Large intestine (tissue), 3 donors: ENCODE measurements around the gene TGM3. TPM values are rescaled to one million over a fixed set of nuclear protein-coding genes. Genes with fewer than 3 reads are reported as not detected.

Experiments
- DNase-seq, 2 donors: peaks; one replicate each; pipeline versions ENCODE4 v3.0.0 to v3.0.0-alpha.2; 2013
- H3K27ac ChIP-seq: one replicate; pipeline ENCODE4 v1.5.1; 2013; ENCODE audit warnings: low read length
- H3K27me3 ChIP-seq: 2 replicates; pipeline ENCODE4 v1.6.1; 2013; ENCODE audit warnings: low read length; ENCODE audit not compliant: control insufficient read depth, insufficient read depth
- H3K36me3 ChIP-seq: 2 replicates; pipeline ENCODE4 v1.6.1; 2013; ENCODE audit warnings: low read length; ENCODE audit not compliant: control insufficient read depth, insufficient read depth
- H3K4me1 ChIP-seq: one replicate; pipeline ENCODE4 v1.6.1; 2013; ENCODE audit warnings: low read length; ENCODE audit not compliant: control insufficient read depth, insufficient read depth
- H3K4me3 ChIP-seq: one replicate; pipeline ENCODE4 v1.5.1; 2013; ENCODE audit warnings: low read length
- H3K9me3 ChIP-seq: one replicate; pipeline ENCODE4 v1.6.1; 2013; ENCODE audit warnings: mild to moderate bottlenecking, low read depth, low read length, moderate library complexity; ENCODE audit not compliant: control insufficient read depth
- WGBS: methylation state at CpG from one replicate; pipeline ENCODE4 v1.1.5; 2013; ENCODE audit warnings: low lambda C conversion rate; ENCODE audit not compliant: insufficient coverage; 5-methylcytosine and 5-hydroxymethylcytosine counted together
- polyA plus RNA-seq: library from polyadenylated mRNA; unstranded; fragments of 120-200 nt; gene quantifications from one replicate; pipeline ENCODE4 v1.2.1, GENCODE V29; 2013

TGM3 gene
- polyA plus RNA-seq, 1 donor, result 0.25 TPM

DNA sequence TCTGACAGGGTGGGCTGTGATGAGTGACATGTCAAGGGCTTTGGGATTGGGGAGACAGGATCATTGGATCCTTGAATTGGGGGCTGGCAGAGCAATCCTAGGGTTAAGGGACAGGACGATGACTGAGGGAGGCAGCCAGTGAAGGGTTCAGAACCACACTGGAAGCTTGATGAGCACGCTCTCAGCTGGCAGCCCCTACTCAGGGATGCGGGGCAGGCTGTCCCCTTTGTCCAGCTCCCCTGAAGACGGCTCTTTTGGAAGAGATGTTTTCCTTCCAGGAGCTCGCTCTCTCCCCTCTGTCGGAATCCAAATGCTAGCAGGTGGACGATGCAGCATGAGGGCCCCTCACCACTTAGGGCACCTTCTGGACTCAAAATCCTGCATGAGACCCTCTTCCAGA lies 8.4 kb downstream of the TGM3 start:
- H3K27ac ChIP-seq, result no peak overlapping the region
- H3K27me3 ChIP-seq, result no peaks in the 10 kb centered on the region
- H3K9me3 ChIP-seq, result no peaks in the 10 kb centered on the region
- H3K4me3 ChIP-seq, result no peak overlapping the region
- DNase-seq, result no peak
- no CpG with 5 or more reads among the region's 7 CpGs for WGBS
- no peaks in the 10 kb centered on the region for H3K36me3 ChIP-seq
- peaks cover 21% of the 10 kb centered on the region for H3K4me1 ChIP-seq

GRCh38 chr20:2305029-2305428 lies 9.2 kb downstream of the TGM3 start:
- DNase-seq, result no peak
- H3K27ac ChIP-seq, result no peak overlapping the region
- no peaks in the 10 kb centered on the region for H3K27me3 ChIP-seq
- H3K4me1 ChIP-seq, result peaks cover 16% of the 10 kb centered on the region
- no CpG with 5 or more reads among the region's 2 CpGs for WGBS
- no peak overlapping the region for H3K4me3 ChIP-seq
- no peaks in the 10 kb centered on the region for H3K36me3 ChIP-seq
- H3K9me3 ChIP-seq, result no peaks in the 10 kb centered on the region

GRCh38 chr20:2305479-2305878 lies 9.7 kb downstream of the TGM3 start:
- no peak for DNase-seq
- H3K27ac ChIP-seq, result no peak overlapping the region
- no peak overlapping the region for H3K4me3 ChIP-seq
- no peaks in the 10 kb centered on the region for H3K36me3 ChIP-seq
- H3K4me1 ChIP-seq, result peaks cover 12% of the 10 kb centered on the region
- H3K27me3 ChIP-seq, result no peaks in the 10 kb centered on the region
- no CpG with 5 or more reads among the region's 9 CpGs for WGBS
- H3K9me3 ChIP-seq, result no peaks in the 10 kb centered on the region

DNA sequence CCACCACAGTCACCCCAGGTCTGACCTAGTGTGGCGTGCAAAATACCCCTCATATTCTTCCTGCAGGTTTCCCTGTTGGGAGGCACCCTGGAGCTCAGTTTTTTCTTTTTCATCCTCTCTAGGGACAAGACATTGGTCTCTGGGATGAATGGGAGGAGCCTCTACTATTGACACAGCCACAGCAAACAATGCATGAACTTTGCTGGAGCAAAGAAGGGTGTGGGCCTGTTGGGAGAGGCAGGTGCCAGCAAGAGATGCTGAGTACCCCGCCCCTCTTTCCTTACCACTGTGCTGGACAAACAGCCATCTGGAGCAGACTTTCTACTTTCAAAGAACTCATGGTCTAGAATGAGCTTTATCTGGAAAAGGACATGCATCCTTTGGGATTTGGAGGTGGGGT lies 10.1 kb downstream of the TGM3 start:
- Histone ChIP-seq H3K36me3 (no peaks in the 10 kb centered on the region), H3K27ac (no peak overlapping the region), H3K27me3 (no peaks in the 10 kb centered on the region), H3K4me3 (no peak overlapping the region), H3K4me1 (peaks cover 7% of the 10 kb centered on the region), H3K9me3 (no peaks in the 10 kb centered on the region)
- DNase-seq, result peak in 1 of 2 donors; percentile 52
- no CpG with 5 or more reads among the region's 2 CpGs for WGBS

GRCh38 chr20:2307136-2307535 lies 11.3 kb downstream of the TGM3 start:
- no peak overlapping the region for H3K4me3 ChIP-seq
- H3K36me3 ChIP-seq, result no peaks in the 10 kb centered on the region
- H3K27ac ChIP-seq, result no peak overlapping the region
- no peaks in the 10 kb centered on the region for H3K9me3 ChIP-seq
- WGBS, result 94% methylated on average over 2 of the region's 4 CpGs
- H3K4me1 ChIP-seq, result peaks cover 3% of the 10 kb centered on the region
- H3K27me3 ChIP-seq, result no peaks in the 10 kb centered on the region
- no peak for DNase-seq

DNA sequence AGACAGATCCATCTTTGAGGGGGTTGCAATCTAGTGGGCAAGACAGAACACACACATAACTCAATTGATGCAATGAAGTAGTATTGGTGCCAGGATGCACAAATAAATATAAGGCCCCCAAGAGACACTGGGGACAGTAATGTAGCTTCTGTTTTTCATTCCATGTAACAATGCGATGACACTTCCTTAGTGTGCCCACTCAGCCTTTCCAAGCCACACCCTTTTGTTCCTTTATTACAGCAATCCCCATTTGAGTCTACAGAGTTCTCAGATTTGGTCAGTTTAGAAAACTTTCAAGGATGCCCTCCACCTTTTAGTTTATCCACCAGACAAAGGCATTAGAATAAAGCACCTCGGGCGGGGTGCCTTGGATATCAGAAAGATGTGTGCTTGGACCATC lies 15.5 kb downstream of the TGM3 start:
- H3K9me3 ChIP-seq, result no peaks in the 10 kb centered on the region
- no peak for DNase-seq
- H3K27ac ChIP-seq, result no peak overlapping the region
- no peaks in the 10 kb centered on the region for H3K36me3 ChIP-seq
- no peak overlapping the region for H3K4me3 ChIP-seq
- H3K27me3 ChIP-seq, result no peaks in the 10 kb centered on the region
- 90% methylated on average over 2 of the region's 3 CpGs for WGBS
- H3K4me1 ChIP-seq, result no peaks in the 10 kb centered on the region

GRCh38 chr20:2312876-2313275 lies 17.1 kb downstream of the TGM3 start:
- H3K9me3 ChIP-seq, result no peaks in the 10 kb centered on the region
- no peaks in the 10 kb centered on the region for H3K27me3 ChIP-seq
- H3K4me1 ChIP-seq, result no peaks in the 10 kb centered on the region
- H3K4me3 ChIP-seq, result no peak overlapping the region
- WGBS, result no CpG with 5 or more reads among the region's 8 CpGs
- DNase-seq, result no peak
- H3K27ac ChIP-seq, result no peak overlapping the region
- H3K36me3 ChIP-seq, result no peaks in the 10 kb centered on the region

DNA sequence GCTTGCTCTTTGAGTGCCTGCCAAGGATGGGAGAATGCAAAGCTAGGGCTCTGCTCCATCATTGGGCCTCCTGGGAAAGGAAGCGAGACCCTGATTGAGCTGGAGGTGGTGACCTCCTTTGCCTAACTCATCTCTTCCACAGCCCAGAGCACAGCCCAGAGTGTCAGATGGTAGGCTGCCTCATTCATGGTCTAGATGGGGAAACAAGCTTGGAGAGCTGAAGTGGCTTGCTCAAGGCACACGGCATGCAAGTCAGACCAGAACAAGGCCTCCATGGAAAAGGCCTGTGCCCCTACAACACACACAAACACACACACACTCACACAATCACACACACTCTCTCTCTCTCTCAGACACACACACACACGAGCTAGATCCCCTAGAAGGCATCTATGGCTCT lies 17.5 kb downstream of the TGM3 start:
- Histone ChIP-seq H3K9me3 (no peaks in the 10 kb centered on the region), H3K36me3 (no peaks in the 10 kb centered on the region), H3K27ac (no peak overlapping the region), H3K4me1 (no peaks in the 10 kb centered on the region), H3K4me3 (no peak overlapping the region), H3K27me3 (no peaks in the 10 kb centered on the region)
- no peak for DNase-seq
- no CpG with 5 or more reads among the region's 3 CpGs for WGBS

GRCh38 chr20:2314759-2315439 lies 19.1 kb downstream of the TGM3 start:
- Histone ChIP-seq H3K9me3 (no peaks in the 10 kb centered on the region), H3K4me1 (no peaks in the 10 kb centered on the region), H3K27ac (no peak overlapping the region), H3K4me3 (no peak overlapping the region), H3K36me3 (no peaks in the 10 kb centered on the region), H3K27me3 (peaks cover 4% of the 10 kb centered on the region)
- no peak for DNase-seq
- no CpG with 5 or more reads among the region's 8 CpGs for WGBS

DNA sequence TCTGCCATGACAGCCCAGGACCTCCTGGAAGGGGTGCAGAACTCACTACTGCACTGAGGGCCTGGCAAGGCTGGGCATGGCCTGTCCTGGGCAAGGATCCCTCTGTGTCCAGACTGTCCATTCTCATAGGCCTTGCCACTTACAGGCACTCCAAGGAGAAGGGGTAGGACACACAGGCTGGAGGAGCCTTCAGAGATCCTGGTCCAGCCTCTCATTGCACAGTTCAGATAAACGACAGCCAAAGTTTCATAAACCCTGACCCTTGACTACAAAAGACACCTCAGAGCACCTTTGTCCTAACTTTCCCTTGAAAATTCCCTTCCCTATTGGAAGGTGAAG lies 19.6 kb downstream of the TGM3 start:
- DNase-seq, result no peak
- Histone ChIP-seq H3K4me3 (no peak overlapping the region), H3K9me3 (no peaks in the 10 kb centered on the region), H3K36me3 (no peaks in the 10 kb centered on the region), H3K27ac (no peak overlapping the region), H3K4me1 (no peaks in the 10 kb centered on the region), H3K27me3 (peaks cover 4% of the 10 kb centered on the region)
- no CpG with 5 or more reads among the region's 1 CpG for WGBS

DNA sequence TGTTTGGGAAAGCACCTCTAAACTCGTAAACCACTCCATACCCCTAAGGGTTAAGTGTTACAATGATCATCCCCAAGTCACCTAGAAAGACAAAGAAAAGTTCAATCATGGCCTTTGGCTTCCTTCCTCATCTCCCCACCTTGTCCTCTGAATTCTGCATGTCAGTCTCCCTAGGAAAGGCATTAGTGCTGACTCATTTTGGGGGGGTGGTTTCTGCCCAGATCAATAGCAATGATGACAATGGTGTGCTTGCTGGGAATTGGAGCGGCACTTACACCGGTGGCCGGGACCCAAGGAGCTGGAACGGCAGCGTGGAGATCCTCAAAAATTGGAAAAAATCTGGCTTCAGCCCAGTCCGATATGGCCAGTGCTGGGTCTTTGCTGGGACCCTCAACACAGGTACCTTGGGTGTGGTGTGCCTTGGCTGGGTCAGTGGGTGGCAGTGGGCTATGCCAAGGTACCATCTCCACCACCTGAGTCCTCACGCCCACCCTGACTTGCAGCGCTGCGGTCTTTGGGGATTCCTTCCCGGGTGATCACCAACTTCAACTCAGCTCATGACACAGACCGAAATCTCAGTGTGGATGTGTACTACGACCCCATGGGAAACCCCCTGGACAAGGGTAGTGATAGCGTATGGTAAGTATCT lies 21.2 kb downstream of the TGM3 start:
- Histone ChIP-seq H3K27ac (no peak overlapping the region), H3K4me3 (no peak overlapping the region), H3K9me3 (no peaks in the 10 kb centered on the region), H3K4me1 (no peaks in the 10 kb centered on the region), H3K36me3 (no peaks in the 10 kb centered on the region), H3K27me3 (peaks cover 7% of the 10 kb centered on the region)
- WGBS, result no CpG with 5 or more reads among the region's 14 CpGs
- no peak for DNase-seq
